NCI-H526 (cell line): ENCODE data around the gene MAU2.
"Not testable (repeated sequence)": the region's sequence is repeated elsewhere in the genome, so short reads cannot be mapped to it uniquely, and the experiment has no call there.

Experiments used
- DNase-seq, 2 experiments: peaks; one replicate each; lab custom pipeline; 2025; lab: John Stamatoyannopoulos, UW

Gene MAU2

GRCh38 chr19:19348266-19348665 is 27.6 kb downstream of the MAU2 start:
- DNase-seq, result no peak

GRCh38 chr19:19349365-19349764 is 28.7 kb downstream of the MAU2 start:
- DNase-seq, result no peak

GRCh38 chr19:19350756-19351155 is 30.1 kb downstream of the MAU2 start:
- DNase-seq, result not testable (repeated sequence)

GRCh38 chr19:19352823-19353222 is 32.2 kb downstream of the MAU2 start:
- no peak for DNase-seq

- no peak for DNase-seq
Measured at GRCh38 chr19:19354007-19354406, 33.4 kb downstream of the MAU2 start.

- DNase-seq, result no peak
Measured at GRCh38 chr19:19354932-19355331, 34.3 kb downstream of the MAU2 start.

GRCh38 chr19:19355606-19356139 is 35.0 kb downstream of the MAU2 start:
- DNase-seq, result no peak

- no peak for DNase-seq
Measured at GRCh38 chr19:19356500-19356899, 35.9 kb downstream of the MAU2 start.

- no peak for DNase-seq
Measured at GRCh38 chr19:19356901-19357566, 36.4 kb downstream of the MAU2 start.

- DNase-seq, result peak; percentile 57 to 84
Measured at GRCh38 chr19:19361075-19361594, 40.5 kb downstream of the MAU2 start.

GRCh38 chr19:19362075-19362474 is 41.4 kb downstream of the MAU2 start:
- no peak for DNase-seq

GRCh38 chr19:19366434-19367396 is 46.1 kb downstream of the MAU2 start:
- DNase-seq, result peak; percentile 63 to 87

- DNase-seq, result no peak
Measured at GRCh38 chr19:19368087-19368486, 47.5 kb downstream of the MAU2 start.

- DNase-seq, result no peak
Measured at GRCh38 chr19:19371059-19371458, 50.4 kb downstream of the MAU2 start.

- DNase-seq, result no peak
Measured at GRCh38 chr19:19372656-19373416, 52.2 kb downstream of the MAU2 start.

- DNase-seq, result no peak
Measured at GRCh38 chr19:19379527-19379926, 58.9 kb downstream of the MAU2 start.

- not testable (repeated sequence) for DNase-seq
Measured at GRCh38 chr19:19380316-19380715, 59.7 kb downstream of the MAU2 start.

- no peak for DNase-seq
Measured at GRCh38 chr19:19381007-19381926, 60.6 kb downstream of the MAU2 start.

GRCh38 chr19:19382118-19382517 is 61.5 kb downstream of the MAU2 start:
- DNase-seq, result no peak

GRCh38 chr19:19384486-19384885 is 63.9 kb downstream of the MAU2 start:
- DNase-seq, result no peak
